Mammary epithelial cell (primary cell): Measurements from ENCODE around the gene SMARCD3.

Experiments
- CTCF ChIP-seq, 2 donors: IDR thresholded peaks in 1 of 2; conservative IDR thresholded peaks in 1 of 2; 2 replicates each; pipeline ENCODE4 v1.5.1; 2011 to 2012; ENCODE audit warnings: inconsistent platforms in 2 of 2, low read length in 2 of 2, mild to moderate bottlenecking in 2 of 2, control low read depth in 1 of 2, low read depth in 1 of 2; ENCODE audit not compliant: insufficient read depth in 1 of 2; ENCODE audit errors: extremely low read depth in 1 of 2
- EZH2 ChIP-seq: IDR thresholded peaks from 2 replicates; pipeline ENCODE4 v1.6.1; 2012; ENCODE audit warnings: low read length, inconsistent platforms, borderline replicate concordance

- TF ChIP-seq EZH2 (no peak), CTCF (conservative IDR thresholded peaks at IDR 0.05 in 1 of 2, IDR thresholded peaks at IDR 0.05 in 1 of 2; ENCODE audit: extremely low read depth in 1 of 2, insufficient read depth in 1 of 2, low read depth in 1 of 2, low read length in 2 of 2) (no peak)
Measured at GRCh38 chr7:151226560-151226874, 22.0 kb downstream of the SMARCD3 start.
